SIG-M5 treated with dmso at 0.1 percent for 504 hours (cell line): Measurements from ENCODE around the gene STXBP5.

ENCODE experiments used
- DNase-seq: peaks from one replicate; lab custom pipeline; 2025; ENCODE audit not compliant: unreplicated experiment; lab: John Stamatoyannopoulos, UW

The STXBP5 gene

GRCh38 chr6:147177286-147177685 lies 26.9 kb upstream of the STXBP5 start:
- DNase-seq: no peak

- no peak for DNase-seq
Measured at GRCh38 chr6:147178355-147178754, 25.9 kb upstream of the STXBP5 start.

GRCh38 chr6:147179809-147180208 lies 24.4 kb upstream of the STXBP5 start:
- DNase-seq: no peak

- no peak for DNase-seq
Measured at GRCh38 chr6:147180926-147181325, 23.3 kb upstream of the STXBP5 start.

- no peak for DNase-seq
Measured at GRCh38 chr6:147184379-147184778, 19.8 kb upstream of the STXBP5 start.

GRCh38 chr6:147185216-147185615 lies 19.0 kb upstream of the STXBP5 start:
- DNase-seq: no peak

- DNase-seq: no peak
Measured at GRCh38 chr6:147190556-147190955, 13.7 kb upstream of the STXBP5 start.

- no peak for DNase-seq
Measured at GRCh38 chr6:147192278-147192911, 11.8 kb upstream of the STXBP5 start.

GRCh38 chr6:147194652-147195411 lies 9.4 kb upstream of the STXBP5 start:
- peak; percentile 4 for DNase-seq

GRCh38 chr6:147195510-147195909 lies 8.7 kb upstream of the STXBP5 start:
- DNase-seq: no peak

- DNase-seq: no peak
Measured at GRCh38 chr6:147195987-147196386, 8.2 kb upstream of the STXBP5 start.

GRCh38 chr6:147200711-147201110 lies 3.5 kb upstream of the STXBP5 start:
- DNase-seq: no peak

GRCh38 chr6:147201885-147202515 lies 2.2 kb upstream of the STXBP5 start:
- peak; percentile 53 for DNase-seq

GRCh38 chr6:147202516-147203310 lies 1.5 kb upstream of the STXBP5 start:
- peak; percentile 96 for DNase-seq

- DNase-seq: peak; percentile 55
Measured at GRCh38 chr6:147203311-147204059, 732 bp upstream of the STXBP5 start.

- no peak for DNase-seq
Measured at GRCh38 chr6:147204843-147205311, 660 bp downstream of the STXBP5 start.

- DNase-seq: no peak
Measured at GRCh38 chr6:147205690-147206600, 1.7 kb downstream of the STXBP5 start.

- no peak for DNase-seq
Measured at GRCh38 chr6:147207351-147207750, 3.1 kb downstream of the STXBP5 start.
